ENCODE measurements around the gene KCNJ10. TPM values are rescaled to one million over a fixed set of nuclear protein-coding genes. Genes with fewer than 3 reads are reported as not detected.

Gene KCNJ10
- polyA plus RNA-seq, 6 donors from 2014 or later = not detected

- ATAC-seq (ENCODE audit: low read depth in 2 of 2) (no peak), DNase-seq (no peak)
- Mint-ChIP-seq H3K27ac (peak overlapping the region in 1 of 6 donors; percentile 24), H3K27me3 (peaks cover 29 to 44% (median 37%) of the 10 kb centered on the region in 3 donors), H3K4me1 (no peaks in the 10 kb centered on the region), H3K9me3 (no peaks in the 10 kb centered on the region), H3K36me3 (no peaks in the 10 kb centered on the region), H3K4me3 (no peak overlapping the region)
Measured at GRCh38 chr1:159959451-159959850, 110.5 kb downstream of the KCNJ10 start.

- Mint-ChIP-seq H3K27ac (peak overlapping the region in 1 of 6 donors; percentile 71), H3K4me1 (no peaks in the 10 kb centered on the region), H3K27me3 (peaks cover 33 to 50% (median 43%) of the 10 kb centered on the region in 3 donors), H3K36me3 (no peaks in the 10 kb centered on the region), H3K4me3 (no peak overlapping the region), H3K9me3 (no peaks in the 10 kb centered on the region)
- ATAC-seq (ENCODE audit: low read depth in 2 of 2) (no peak), DNase-seq (no peak)
Measured at GRCh38 chr1:159958719-159959380, 111.1 kb downstream of the KCNJ10 start.

- Mint-ChIP-seq H3K4me1 (no peaks in the 10 kb centered on the region), H3K27me3 (peaks cover 37 to 58% (median 52%) of the 10 kb centered on the region in 3 donors), H3K4me3 (no peak overlapping the region), H3K27ac (peak overlapping the region in 1 of 6 donors; percentile 59), H3K36me3 (no peaks in the 10 kb centered on the region), H3K9me3 (no peaks in the 10 kb centered on the region)
- no peak for DNase-seq
- no peak for ATAC-seq (ENCODE audit: low read depth in 2 of 2)
Measured at GRCh38 chr1:159957824-159958268, 112.1 kb downstream of the KCNJ10 start.

- no peak overlapping the region for H3K4me3 Mint-ChIP-seq
- H3K36me3 Mint-ChIP-seq = no peaks in the 10 kb centered on the region
- H3K4me1 Mint-ChIP-seq = no peaks in the 10 kb centered on the region
- peaks cover 32 to 74% (median 62%) of the 10 kb centered on the region in 3 donors for H3K27me3 Mint-ChIP-seq
- peaks cover 0 to 1% (median 0%) of the 10 kb centered on the region in 7 donors for H3K9me3 Mint-ChIP-seq
- DNase-seq (no peak), ATAC-seq (ENCODE audit: low read depth in 2 of 2) (no peak)
- peak overlapping the region in 1 of 6 donors; percentile 25 for H3K27ac Mint-ChIP-seq
Measured at GRCh38 chr1:159955456-159955855, 114.5 kb downstream of the KCNJ10 start.

- no peak within 1 kb of the TSS for H3K4me3 Mint-ChIP-seq
- peak within 1 kb of the TSS in 1 of 6 donors; percentile 62 for H3K27ac Mint-ChIP-seq
- H3K4me1 Mint-ChIP-seq = no peaks in the 10 kb centered on the region
- no peaks in the 10 kb centered on the region for H3K36me3 Mint-ChIP-seq
- peaks cover 27 to 73% (median 62%) of the 10 kb centered on the region in 3 donors for H3K27me3 Mint-ChIP-seq
- H3K9me3 Mint-ChIP-seq = peaks cover 0 to 1% (median 0%) of the 10 kb centered on the region in 7 donors
- DNase-seq (no peak), ATAC-seq (ENCODE audit: low read depth in 2 of 2) (no peak)
Measured at GRCh38 chr1:159953536-159954515, 116.1 kb downstream of the KCNJ10 start, which contains the start of gene SLAMF9. Gene SLAMF9, minus strand, starts transcription at chr1:159954237. Its CDS starts 100 bp downstream, at chr1:159954137.

GRCh38 chr1:159952932-159953331 is 117.0 kb downstream of the KCNJ10 start:
- peaks cover 28 to 74% (median 62%) of the 10 kb centered on the region in 3 donors for H3K27me3 Mint-ChIP-seq
- H3K27ac Mint-ChIP-seq = no peak overlapping the region
- ATAC-seq (ENCODE audit: low read depth in 2 of 2) (no peak), DNase-seq (no peak)
- no peaks in the 10 kb centered on the region for H3K36me3 Mint-ChIP-seq
- no peaks in the 10 kb centered on the region for H3K4me1 Mint-ChIP-seq
- no peak overlapping the region for H3K4me3 Mint-ChIP-seq
- H3K9me3 Mint-ChIP-seq = peaks cover 0 to 1% (median 0%) of the 10 kb centered on the region in 7 donors

GRCh38 chr1:159951551-159951950 is 118.4 kb downstream of the KCNJ10 start:
- H3K9me3 Mint-ChIP-seq = peaks cover 0 to 1% (median 0%) of the 10 kb centered on the region in 7 donors
- H3K4me3 Mint-ChIP-seq = no peak overlapping the region
- H3K27ac Mint-ChIP-seq = no peak overlapping the region
- no peaks in the 10 kb centered on the region for H3K36me3 Mint-ChIP-seq
- no peak for DNase-seq
- no peak for ATAC-seq (ENCODE audit: low read depth in 2 of 2)
- no peaks in the 10 kb centered on the region for H3K4me1 Mint-ChIP-seq
- H3K27me3 Mint-ChIP-seq = peaks cover 36 to 73% (median 59%) of the 10 kb centered on the region in 3 donors

GRCh38 chr1:159951016-159951415 is 118.9 kb downstream of the KCNJ10 start:
- DNase-seq (no peak), ATAC-seq (ENCODE audit: low read depth in 2 of 2) (no peak)
- no peak overlapping the region for H3K4me3 Mint-ChIP-seq
- peaks cover 0 to 1% (median 0%) of the 10 kb centered on the region in 7 donors for H3K9me3 Mint-ChIP-seq
- no peaks in the 10 kb centered on the region for H3K36me3 Mint-ChIP-seq
- H3K27me3 Mint-ChIP-seq = peaks cover 36 to 69% (median 54%) of the 10 kb centered on the region in 3 donors
- H3K27ac Mint-ChIP-seq = no peak overlapping the region
- H3K4me1 Mint-ChIP-seq = peaks cover 0 to 2% (median 0%) of the 10 kb centered on the region in 3 donors

- Mint-ChIP-seq H3K36me3 (no peaks in the 10 kb centered on the region), H3K4me1 (peaks cover 6 to 12% (median 8%) of the 10 kb centered on the region in 3 donors), H3K4me3 (peak overlapping the region in 1 of 8 donors; percentile 58), H3K27me3 (peaks cover 36 to 72% (median 57%) of the 10 kb centered on the region in 3 donors), H3K9me3 (peaks cover 0 to 1% (median 0%) of the 10 kb centered on the region in 7 donors), H3K27ac (no peak overlapping the region)
- DNase-seq (no peak), ATAC-seq (ENCODE audit: low read depth in 2 of 2) (no peak)
Measured at GRCh38 chr1:159949981-159950381, 120.0 kb downstream of the KCNJ10 start.

GRCh38 chr1:159949123-159949522 is 120.8 kb downstream of the KCNJ10 start:
- H3K4me3 Mint-ChIP-seq = no peak overlapping the region
- H3K4me1 Mint-ChIP-seq = peaks cover 10 to 20% (median 12%) of the 10 kb centered on the region in 3 donors
- no peak overlapping the region for H3K27ac Mint-ChIP-seq
- no peaks in the 10 kb centered on the region for H3K36me3 Mint-ChIP-seq
- H3K27me3 Mint-ChIP-seq = peaks cover 38 to 72% (median 59%) of the 10 kb centered on the region in 3 donors
- DNase-seq (no peak), ATAC-seq (ENCODE audit: low read depth in 2 of 2) (no peak)
- H3K9me3 Mint-ChIP-seq = peaks cover 0 to 1% (median 0%) of the 10 kb centered on the region in 7 donors

Other genes starting within 250 kb of the KCNJ10 start
- gene SLAMF8, start 243.3 kb downstream of the KCNJ10 start, polyA plus RNA-seq (ENCODE audit: low read depth in 6 of 6) = not detected
- gene VSIG8, start 207.5 kb downstream of the KCNJ10 start, polyA plus RNA-seq (ENCODE audit: low read depth in 6 of 6) = not detected
- gene CFAP45, start 170.0 kb downstream of the KCNJ10 start, polyA plus RNA-seq (ENCODE audit: low read depth in 6 of 6) = under 1 TPM in 5 of 6 donors, not detected in 1; 0.29 to 0.93 (median 0.41) TPM
- 1,000 to 10,000 TPM; 1,235 to 1,676 (median 1,380) TPM for gene TAGLN2, start 144.7 kb downstream of the KCNJ10 start, polyA plus RNA-seq (ENCODE audit: low read depth in 6 of 6)
- under 1 TPM in 4 of 6 donors, not detected in 2; 0.16 to 0.97 (median 0.41) TPM for gene IGSF9, start 124.5 kb downstream of the KCNJ10 start, polyA plus RNA-seq (ENCODE audit: low read depth in 6 of 6)
- gene SLAMF9, start 115.9 kb downstream of the KCNJ10 start, polyA plus RNA-seq (ENCODE audit: low read depth in 6 of 6) = not detected
- gene PIGM, start 38.2 kb downstream of the KCNJ10 start, polyA plus RNA-seq (ENCODE audit: low read depth in 6 of 6) = 1 to 10 TPM in 5 of 6 donors, under 1 TPM in 1; 0.98 to 2.0 (median 1.5) TPM
- under 1 TPM in 1 of 6 donors, not detected in 5; 0.08 TPM for gene KCNJ9, start 11.4 kb upstream of the KCNJ10 start, polyA plus RNA-seq (ENCODE audit: low read depth in 6 of 6)
- gene IGSF8, start 28.5 kb upstream of the KCNJ10 start, polyA plus RNA-seq (ENCODE audit: low read depth in 6 of 6) = 10 to 100 TPM; 33.6 to 53.1 (median 47.7) TPM
- not detected for gene ATP1A2, start 45.6 kb upstream of the KCNJ10 start, polyA plus RNA-seq (ENCODE audit: low read depth in 6 of 6)
- gene ATP1A4, start 81.4 kb upstream of the KCNJ10 start, polyA plus RNA-seq (ENCODE audit: low read depth in 6 of 6) = not detected
- not detected for gene CASQ1, start 120.4 kb upstream of the KCNJ10 start, polyA plus RNA-seq (ENCODE audit: low read depth in 6 of 6)
- 10 to 100 TPM; 11.2 to 21.6 (median 14.4) TPM for gene PEA15, start 135.2 kb upstream of the KCNJ10 start, polyA plus RNA-seq (ENCODE audit: low read depth in 6 of 6)
- gene DCAF8, start 192.4 kb upstream of the KCNJ10 start, polyA plus RNA-seq (ENCODE audit: low read depth in 6 of 6) = 10 to 100 TPM; 39.1 to 61.5 (median 54.3) TPM
- gene PEX19, start 215.0 kb upstream of the KCNJ10 start, polyA plus RNA-seq (ENCODE audit: low read depth in 6 of 6) = 100 to 1,000 TPM in 1 of 6 donors, 10 to 100 TPM in 5; 49.2 to 108 (median 57.9) TPM

Data from naive B cell (primary cell).